Lower leg skin (tissue), 3 donors: ENCODE measurements around the gene IZUMO1.

ENCODE experiments used
- POLR2A ChIP-seq, 2 donors: fragments of 450-650 bp; IDR thresholded peaks; one replicate each; pipeline ENCODE4 v1.6.1; 2016 to 2017; ENCODE audit warnings: antibody characterized with exemption in 2 of 2, mild to moderate bottlenecking in 1 of 2, moderate library complexity in 1 of 2
- TF ChIP-seq, protein P1 (sequence below), 3 donors: fragments of 450-650 bp; IDR thresholded peaks; one replicate each; pipeline ENCODE4 v1.5.1; 2016; ENCODE audit warnings: antibody characterized with exemption in 3 of 3, mild to moderate bottlenecking in 3 of 3, moderate library complexity in 2 of 3

DNA sequence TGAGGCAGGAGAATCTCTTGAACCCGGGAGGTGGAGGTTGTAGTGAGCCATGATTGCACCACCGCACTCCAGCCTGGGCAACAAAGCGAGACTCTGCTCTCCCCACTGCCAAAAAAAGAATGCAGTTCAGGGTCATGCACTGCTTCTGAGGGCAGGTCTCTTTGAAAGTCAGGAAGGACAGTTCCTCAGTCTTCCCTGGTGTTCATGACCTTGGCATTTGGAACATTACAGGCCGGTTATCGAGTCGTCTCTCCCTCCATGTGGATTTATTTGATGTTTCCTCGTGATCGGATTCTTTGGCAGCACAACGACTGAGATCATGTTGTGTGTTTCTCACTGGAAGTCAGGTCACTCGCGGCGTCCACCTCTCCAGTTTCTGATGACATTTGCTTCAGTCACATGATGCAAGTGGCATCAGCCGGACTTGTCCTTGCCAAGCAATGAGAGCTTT, 25.8 kb upstream of the IZUMO1 start:
- no peak for TF ChIP-seq POLR2A (IDR thresholded peaks at IDR 0.05)
- TF ChIP-seq, protein P1, sequence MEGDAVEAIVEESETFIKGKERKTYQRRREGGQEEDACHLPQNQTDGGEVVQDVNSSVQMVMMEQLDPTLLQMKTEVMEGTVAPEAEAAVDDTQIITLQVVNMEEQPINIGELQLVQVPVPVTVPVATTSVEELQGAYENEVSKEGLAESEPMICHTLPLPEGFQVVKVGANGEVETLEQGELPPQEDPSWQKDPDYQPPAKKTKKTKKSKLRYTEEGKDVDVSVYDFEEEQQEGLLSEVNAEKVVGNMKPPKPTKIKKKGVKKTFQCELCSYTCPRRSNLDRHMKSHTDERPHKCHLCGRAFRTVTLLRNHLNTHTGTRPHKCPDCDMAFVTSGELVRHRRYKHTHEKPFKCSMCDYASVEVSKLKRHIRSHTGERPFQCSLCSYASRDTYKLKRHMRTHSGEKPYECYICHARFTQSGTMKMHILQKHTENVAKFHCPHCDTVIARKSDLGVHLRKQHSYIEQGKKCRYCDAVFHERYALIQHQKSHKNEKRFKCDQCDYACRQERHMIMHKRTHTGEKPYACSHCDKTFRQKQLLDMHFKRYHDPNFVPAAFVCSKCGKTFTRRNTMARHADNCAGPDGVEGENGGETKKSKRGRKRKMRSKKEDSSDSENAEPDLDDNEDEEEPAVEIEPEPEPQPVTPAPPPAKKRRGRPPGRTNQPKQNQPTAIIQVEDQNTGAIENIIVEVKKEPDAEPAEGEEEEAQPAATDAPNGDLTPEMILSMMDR (IDR thresholded peaks at IDR 0.05): no peak
